Erythroblast (primary cell): ENCODE results near the gene SLC25A22.

Experiments used
- GATA1 ChIP-seq: IDR thresholded peaks from 2 replicates; pipeline ENCODE4 v1.6.1; 2011; ENCODE audit warnings: low read depth, mild to moderate bottlenecking, control low read depth, low read length, moderate library complexity
- POLR2A ChIP-seq: IDR thresholded peaks from 2 replicates; pipeline ENCODE4 v1.6.1; 2011; ENCODE audit warnings: mild to moderate bottlenecking, low read length

- TF ChIP-seq POLR2A: no peak
- TF ChIP-seq GATA1: no peak
These were observed 10.6 kb upstream of the SLC25A22 start for GRCh38 chr11:808427-809286.
